GM18498 (cell line): ENCODE results near the gene ARF3.

Experiments used
- ATAC-seq: cut with Tn5 transposase; IDR thresholded peaks from one replicate; pipeline ENCODE4 v1.9.1; 2021; ENCODE audit warnings: mild to moderate bottlenecking, moderate library complexity; ENCODE audit not compliant: unreplicated experiment

ARF3 gene

DNA sequence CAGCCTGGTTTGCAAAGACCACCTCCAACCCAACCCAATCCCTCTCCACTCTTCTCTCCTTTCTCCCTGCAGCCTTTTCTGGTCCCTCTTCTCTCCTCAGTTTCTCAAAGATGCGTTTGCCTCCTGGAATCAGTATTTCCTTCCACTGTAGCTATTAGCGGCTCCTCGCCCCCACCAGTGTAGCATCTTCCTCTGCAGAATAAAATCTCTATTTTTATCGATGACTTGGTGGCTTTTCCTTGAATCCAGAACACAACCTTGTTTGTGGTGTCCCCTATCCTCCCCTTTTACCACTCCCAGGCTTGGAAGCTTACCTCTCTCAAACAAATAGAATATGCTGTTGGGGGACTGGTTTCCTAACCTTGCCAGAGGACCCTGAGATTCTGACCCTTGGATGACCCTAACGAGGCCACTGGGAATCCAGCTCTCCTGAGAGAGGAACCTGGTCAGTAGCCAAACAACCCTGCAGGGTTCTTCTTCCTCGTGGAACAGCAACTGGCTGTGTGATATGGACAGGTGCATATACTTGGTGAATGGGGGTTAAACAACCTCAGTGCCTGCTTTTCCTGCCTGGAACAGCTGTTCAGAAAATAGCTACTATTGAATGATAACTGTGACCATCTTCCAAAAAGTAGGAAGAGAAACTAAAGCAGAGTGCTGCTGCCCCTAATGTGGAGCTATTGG is 25.3 kb upstream of the ARF3 start:
- ATAC-seq: no peak

- ATAC-seq: no peak
Observed at GRCh38 chr12:48981757-48982157, 24.5 kb upstream of the ARF3 start.

- ATAC-seq: no peak
Observed at GRCh38 chr12:48980953-48981756, 23.9 kb upstream of the ARF3 start.

- no peak for ATAC-seq
Observed at GRCh38 chr12:48980389-48980952, 23.2 kb upstream of the ARF3 start.

DNA sequence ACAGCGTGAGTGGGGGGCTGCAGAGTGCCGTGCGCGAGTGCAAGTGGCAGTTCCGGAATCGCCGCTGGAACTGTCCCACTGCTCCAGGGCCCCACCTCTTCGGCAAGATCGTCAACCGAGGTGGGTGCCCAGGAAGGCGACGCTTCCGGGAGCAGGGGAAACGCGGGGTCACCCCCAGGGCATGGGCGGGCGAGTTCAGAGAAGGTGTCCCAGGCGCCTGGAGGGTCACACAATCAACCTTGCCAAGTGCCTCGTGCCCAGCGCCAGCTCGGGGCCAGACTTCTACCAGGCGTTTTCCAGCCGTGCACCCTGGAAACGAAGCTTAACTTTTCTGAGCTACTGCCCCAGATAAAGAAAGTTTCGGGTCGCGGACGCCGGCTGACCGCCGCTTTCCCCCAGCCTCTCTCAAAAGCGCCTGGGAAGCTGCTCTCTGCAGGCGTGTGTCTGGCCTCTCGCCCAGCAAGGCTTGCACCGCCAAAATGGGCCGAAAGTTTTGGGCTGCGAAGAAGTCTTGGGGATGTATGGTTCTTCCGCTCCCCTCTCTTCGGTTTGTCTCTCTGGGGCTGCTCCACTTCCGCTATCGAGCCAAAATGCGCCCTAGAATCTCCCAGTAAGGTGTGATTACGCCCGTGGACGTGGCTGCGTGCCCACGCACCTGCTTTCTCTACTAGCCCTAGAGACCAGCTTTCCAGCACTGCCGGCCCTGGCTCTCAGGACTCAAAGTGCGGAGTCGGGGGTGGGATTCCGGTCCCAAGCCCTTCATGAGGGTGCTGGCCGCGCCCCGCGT is 22.5 kb upstream of the ARF3 start:
- no peak for ATAC-seq

GRCh38 chr12:48978741-48979601 is 21.7 kb upstream of the ARF3 start:
- no peak for ATAC-seq

- no peak for ATAC-seq
Observed at GRCh38 chr12:48978291-48978740, 21.0 kb upstream of the ARF3 start, which contains the start of gene WNT1. WNT1 (plus strand) TSS chr12:48978322; CDS start chr12:48978651, 329 bp downstream.

DNA sequence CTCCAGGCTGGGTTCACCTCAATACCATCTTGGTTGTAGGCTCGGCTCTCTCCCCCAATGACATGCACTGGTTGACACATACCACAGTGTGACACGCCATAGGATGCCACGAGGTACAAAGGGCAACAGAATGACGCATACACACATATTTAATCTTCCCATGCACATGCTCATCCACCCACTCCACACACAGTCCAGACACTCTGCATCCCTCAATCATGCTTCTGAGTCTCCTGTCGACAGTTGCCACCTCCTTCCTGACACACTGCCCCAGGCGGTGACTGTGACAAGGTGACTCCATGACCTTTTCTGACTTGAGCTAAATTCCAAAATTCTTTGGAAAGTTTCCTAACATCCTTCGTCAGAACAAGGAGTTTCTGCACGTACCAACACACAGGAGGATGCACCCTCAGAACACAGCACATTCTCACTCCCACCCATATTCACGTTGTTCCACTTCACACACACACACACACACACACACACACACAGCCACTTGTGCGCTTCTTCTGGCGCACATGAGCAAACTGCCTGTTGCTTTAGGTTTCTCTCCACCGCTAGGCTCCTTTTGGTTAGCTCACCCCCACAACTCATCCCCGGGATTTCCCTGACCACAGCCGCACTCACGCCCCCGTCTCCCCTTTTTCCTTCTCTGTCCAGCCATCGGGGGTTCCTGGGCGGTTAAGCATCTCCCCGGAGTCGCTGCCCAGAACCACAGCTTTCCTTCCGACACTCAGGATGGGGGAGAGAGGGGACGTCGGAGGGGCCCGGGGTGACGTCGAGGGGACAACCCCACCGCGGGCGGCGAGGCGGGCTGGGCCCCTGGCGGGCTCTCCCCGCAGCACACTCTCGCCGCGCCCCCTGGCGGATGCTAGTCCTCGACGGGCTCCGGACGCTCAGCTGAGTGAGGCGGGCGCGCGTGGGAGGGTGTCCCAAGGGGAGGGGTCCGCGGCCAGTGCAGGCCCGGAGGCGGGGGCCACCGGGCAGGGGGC is 20.3 kb upstream of the ARF3 start:
- ATAC-seq: peak; percentile 63

DNA sequence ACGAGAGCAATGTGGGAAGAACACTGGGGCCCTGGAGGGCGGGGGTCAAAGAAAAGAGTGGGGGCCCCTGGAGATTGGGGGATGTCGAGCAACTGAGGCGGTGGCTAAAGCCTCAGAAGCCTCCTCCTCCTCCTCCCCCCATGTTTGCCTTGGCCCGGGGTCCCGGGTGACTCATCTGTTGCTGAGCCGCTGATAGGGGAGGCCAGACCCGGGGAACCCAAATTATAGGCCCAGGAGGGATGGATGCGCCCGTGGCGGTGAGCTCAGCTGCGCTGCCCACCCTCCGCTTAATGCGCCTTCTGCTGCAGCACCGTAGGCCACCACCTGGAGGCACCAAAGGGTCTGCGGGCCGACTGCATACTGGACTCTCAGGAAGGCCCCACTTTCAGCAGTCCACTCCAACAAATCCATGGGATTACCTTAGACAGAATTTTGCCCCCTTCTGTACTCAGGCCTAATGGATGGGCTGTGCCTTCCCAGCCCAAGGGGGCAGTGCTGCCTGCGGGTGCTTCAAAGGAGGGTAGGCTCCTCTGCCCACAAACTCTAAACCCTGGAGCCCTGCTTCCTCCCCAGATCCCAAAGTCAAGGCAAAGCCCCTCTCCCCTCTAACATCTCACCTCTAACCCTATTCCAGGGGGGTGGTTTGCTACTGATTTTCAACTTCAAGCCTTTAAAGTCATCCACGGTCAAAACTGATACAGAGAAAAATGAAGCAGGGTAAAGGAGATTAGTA is 16.8 kb upstream of the ARF3 start:
- no peak for ATAC-seq

GRCh38 chr12:48973531-48973930 is 16.2 kb upstream of the ARF3 start:
- no peak for ATAC-seq

DNA sequence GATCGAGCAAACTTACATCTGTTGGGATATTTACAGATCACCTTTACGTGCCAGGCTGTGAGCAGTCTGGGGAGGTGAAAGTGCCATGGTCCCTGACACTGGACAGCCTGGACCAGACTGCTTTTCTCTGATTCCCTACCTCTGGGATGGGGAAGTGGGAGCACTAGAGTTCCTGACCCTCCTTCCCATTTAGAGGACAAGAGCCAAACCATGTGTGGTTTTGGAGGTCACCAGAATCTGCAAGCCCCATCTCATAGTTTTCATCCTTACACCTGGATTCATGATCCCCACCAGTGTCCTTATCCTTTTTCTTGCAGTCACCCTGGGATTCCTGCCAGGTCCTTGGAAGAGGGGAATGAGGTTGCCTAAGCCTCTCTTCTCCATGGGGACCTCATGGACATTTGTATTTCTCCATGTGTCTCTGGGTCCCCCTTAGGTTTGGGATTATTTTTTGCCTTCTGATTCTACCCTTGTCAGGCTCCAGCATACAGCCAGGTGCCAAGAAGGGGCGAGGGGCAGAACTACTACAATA is 15.7 kb upstream of the ARF3 start:
- no peak for ATAC-seq

DNA sequence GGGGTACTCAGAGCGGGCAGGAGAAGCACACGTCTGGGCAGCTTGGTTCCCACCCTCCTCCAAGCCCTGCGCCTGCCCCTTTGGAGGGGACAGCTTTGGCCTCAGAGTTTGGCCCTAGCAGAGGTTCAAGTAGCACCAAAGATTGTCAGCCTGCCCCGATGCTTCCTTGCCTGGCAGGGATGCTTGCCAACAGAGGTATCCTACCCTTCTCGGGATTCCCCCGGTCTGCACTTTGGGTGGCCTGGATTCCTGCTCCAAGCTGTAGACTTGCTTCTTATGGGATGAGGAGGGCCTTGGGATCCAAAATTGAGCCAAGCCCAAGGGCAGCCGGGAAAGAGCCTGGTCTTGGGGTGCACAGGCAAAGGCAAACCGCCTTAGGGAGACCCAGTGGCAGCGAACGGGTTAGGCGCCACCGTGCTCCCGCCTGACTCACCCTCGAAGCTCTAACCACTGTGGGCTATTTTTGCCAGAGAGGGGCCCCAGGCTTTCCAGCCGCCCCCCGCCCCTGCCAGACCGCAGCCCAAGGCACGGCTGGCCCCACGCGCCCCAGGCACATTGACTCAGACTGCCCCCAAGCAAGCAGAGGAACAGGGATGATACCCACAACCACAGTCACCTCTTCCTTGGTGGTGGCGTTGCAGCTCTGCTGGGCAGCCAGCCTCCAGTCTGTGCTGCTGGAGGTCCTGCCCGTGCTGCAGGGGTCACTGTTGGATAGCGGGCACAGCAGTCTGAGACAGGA is 15.1 kb upstream of the ARF3 start:
- no peak for ATAC-seq

DNA sequence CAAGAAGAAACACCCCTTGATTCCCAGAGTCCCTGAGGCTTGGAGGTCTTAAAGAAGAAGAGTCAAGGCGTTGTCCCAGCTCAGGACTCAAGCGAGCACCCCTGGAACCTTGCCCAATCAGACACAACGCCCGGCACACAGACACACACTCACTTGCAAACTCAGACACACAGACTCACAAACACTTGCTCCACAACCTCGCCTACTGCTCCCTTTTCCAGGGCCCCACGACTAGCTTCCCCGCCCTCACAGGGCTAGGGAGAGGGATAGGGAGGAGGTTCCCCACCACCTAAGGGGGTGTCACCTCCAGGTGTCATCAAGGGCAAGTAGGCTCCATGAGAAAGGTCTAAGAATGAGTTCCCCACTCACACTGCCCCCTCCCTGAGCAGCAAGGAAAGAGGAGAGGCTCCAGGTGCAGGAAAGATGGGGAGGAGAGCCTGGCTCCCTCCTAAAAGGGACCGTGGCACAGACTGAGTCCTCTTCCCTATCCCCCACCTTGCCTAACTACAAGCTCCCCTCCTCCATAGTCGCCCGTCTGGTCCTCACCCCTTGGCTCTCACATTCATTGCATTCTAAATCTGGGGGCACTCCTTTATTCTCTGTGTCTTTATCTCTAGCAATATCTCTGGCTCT is 13.5 kb upstream of the ARF3 start:
- ATAC-seq: no peak

- no peak for ATAC-seq
Observed at GRCh38 chr12:48969833-48970701, 12.8 kb upstream of the ARF3 start.

DNA sequence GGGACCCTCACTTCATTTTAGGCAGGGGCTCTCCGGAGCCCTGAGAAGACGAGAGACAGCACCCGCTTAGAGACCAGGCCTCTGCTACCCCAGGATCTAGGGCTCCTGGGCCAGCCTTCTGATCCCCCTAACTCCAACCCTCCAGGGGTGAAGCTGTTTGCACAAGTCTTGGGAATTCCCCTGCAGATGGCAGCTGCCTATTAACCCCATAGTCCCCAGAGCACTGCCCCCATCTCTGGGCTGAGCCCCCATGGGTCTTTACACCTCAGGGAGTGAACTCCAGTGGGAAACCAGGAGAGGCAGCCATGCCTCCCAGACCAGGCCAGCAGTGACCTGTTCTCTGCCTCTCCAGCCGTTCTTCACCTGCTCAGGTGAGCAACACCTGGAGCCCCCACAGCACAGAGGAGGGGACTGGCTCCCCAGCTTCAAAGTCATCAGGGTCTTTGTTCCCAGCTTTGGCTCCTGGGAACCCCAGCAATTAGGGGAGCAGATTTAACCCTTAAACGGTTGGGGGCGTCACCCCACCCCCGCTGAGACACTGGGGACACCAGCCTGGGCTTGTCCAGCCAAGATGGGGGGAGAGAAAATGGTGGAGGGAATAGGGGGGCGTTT is 12.0 kb upstream of the ARF3 start:
- no peak for ATAC-seq

- no peak for ATAC-seq
Observed at GRCh38 chr12:48968467-48968866, 11.2 kb upstream of the ARF3 start.
